Measurements from ENCODE around the gene CD81. TPM values are rescaled to one million over a fixed set of nuclear protein-coding genes. Genes with fewer than 3 reads are reported as not detected.
A peak's percentile ranks its signal among the peaks of the same experiment; 100 is the strongest.

The CD81 gene
- total RNA-seq, 5 donors from 2014 or later (not counting 1 experiment from before 2014, with no cell fraction given) = 124 to 213 (median 146) TPM

- no peak for ATAC-seq (replicated peaks in 1 of 4)
- H3K4me3 ChIP-seq (ENCODE audit: control insufficient read depth in 1 of 2, extremely low read depth in 1 of 2, low read length in 1 of 2) = no peak overlapping the region
- peaks cover 11 to 40% of the 10 kb centered on the region in 2 donors for H3K36me3 ChIP-seq (ENCODE audit: control insufficient read depth in 2 of 2, extremely low read depth in 1 of 2, insufficient read depth in 1 of 2, low read length in 1 of 2)
- WGBS (ENCODE audit: insufficient coverage) = 66% methylated on average over 8 of the region's 8 CpGs
- peak overlapping the region; percentile 12 for H3K27ac ChIP-seq (ENCODE audit: low read length)
- Mint-ChIP-seq H3K27me3 (no peaks in the 10 kb centered on the region), H3K4me3 (peak overlapping the region in 1 of 3 donors; percentile 33), H3K4me1 (peaks cover 31 to 42% (median 32%) of the 10 kb centered on the region in 3 donors), H3K27ac (peak overlapping the region in 1 of 2 donors; percentile 28), H3K36me3 (peaks cover under 1% of the 10 kb centered on the region), H3K9me3 (no peaks in the 10 kb centered on the region)
- H3K9me3 ChIP-seq = no peaks in the 10 kb centered on the region
- POLR2A ChIA-PET = interaction anchor here in 1 of 2 donors (0.6 kb wide), 1 partner anchor 9 kb away, joined by 6 read pairs; no protein-coding TSS in a partner anchor
- H3K4me1 ChIP-seq (ENCODE audit: control insufficient read depth in 1 of 2, extremely low read depth in 1 of 2, insufficient read depth in 2 of 2, low read length in 2 of 2) = peaks cover 11 to 93% of the 10 kb centered on the region in 2 experiments
- CTCF ChIA-PET = interaction anchor here in 1 of 2 donors (0.6 kb wide), 1 partner anchor 927 kb away, joined by 3 read pairs; no protein-coding TSS in a partner anchor
- no peaks in the 10 kb centered on the region for H3K27me3 ChIP-seq (replicated peaks in 1 of 2; ENCODE audit: control insufficient read depth in 2 of 2, extremely low read depth in 1 of 2, insufficient read depth in 2 of 2, low read length in 1 of 2)
- no peak for DNase-seq
Measured at GRCh38 chr11:2390725-2391151, 13.6 kb downstream of the CD81 start.

DNA sequence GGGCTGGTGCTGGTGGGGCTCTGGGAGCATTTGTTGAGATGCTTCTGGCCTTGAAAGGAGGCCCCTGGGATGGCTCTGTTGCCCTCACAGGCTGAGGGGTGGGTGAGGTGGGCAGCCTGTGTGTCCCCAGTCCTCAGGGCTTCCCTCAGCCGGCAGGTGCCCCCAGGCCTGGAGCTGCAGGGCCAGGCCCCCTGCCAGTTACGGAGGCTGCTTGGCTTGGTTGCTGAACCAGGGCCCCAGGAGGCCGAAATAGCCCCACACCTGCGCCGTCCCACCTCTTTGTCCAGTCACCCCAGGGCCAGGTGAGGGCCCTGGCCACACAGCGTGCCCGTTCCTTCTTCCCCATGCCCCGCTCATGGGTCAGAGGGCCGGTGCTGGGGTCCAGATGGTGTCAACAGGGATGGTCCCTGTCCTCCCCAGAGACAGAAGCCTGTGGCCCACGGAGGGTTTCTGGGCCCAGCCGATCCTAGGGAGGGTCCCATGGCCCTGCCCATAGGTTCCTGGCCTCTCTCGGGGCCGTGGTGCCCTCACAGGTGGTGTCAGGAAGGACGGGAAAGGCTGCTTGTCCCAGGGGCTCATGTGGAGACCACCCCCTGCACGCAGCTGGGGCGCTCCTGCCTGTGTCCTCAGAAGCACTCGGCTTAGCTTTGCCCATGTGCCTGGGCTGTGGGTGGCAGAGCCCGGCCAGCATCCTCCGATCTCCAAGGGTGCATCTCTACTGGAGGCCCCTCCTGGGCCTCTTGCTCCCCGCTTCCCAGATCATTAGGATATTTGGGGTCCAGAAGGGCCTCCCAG, 14.3 kb downstream of the CD81 start:
- no peaks in the 10 kb centered on the region for H3K27me3 Mint-ChIP-seq
- no peak overlapping the region for H3K4me3 Mint-ChIP-seq
- Histone ChIP-seq H3K36me3 (ENCODE audit: control insufficient read depth in 2 of 2, extremely low read depth in 1 of 2, insufficient read depth in 1 of 2, low read length in 1 of 2) (peaks cover 14 to 45% of the 10 kb centered on the region in 2 donors), H3K9me3 (no peaks in the 10 kb centered on the region), H3K4me3 (ENCODE audit: control insufficient read depth in 1 of 2, extremely low read depth in 1 of 2, low read length in 1 of 2) (no peak overlapping the region), H3K27me3 (replicated peaks in 1 of 2; ENCODE audit: control insufficient read depth in 2 of 2, extremely low read depth in 1 of 2, insufficient read depth in 2 of 2, low read length in 1 of 2) (no peaks in the 10 kb centered on the region), H3K4me1 (ENCODE audit: control insufficient read depth in 1 of 2, extremely low read depth in 1 of 2, insufficient read depth in 2 of 2, low read length in 2 of 2) (peaks cover 8 to 86% of the 10 kb centered on the region in 2 experiments), H3K27ac (ENCODE audit: low read length) (no peak overlapping the region)
- CTCF ChIA-PET = no interaction called here
- H3K4me1 Mint-ChIP-seq = peaks cover 25 to 36% (median 26%) of the 10 kb centered on the region in 3 donors
- no peak overlapping the region for H3K27ac Mint-ChIP-seq
- WGBS (ENCODE audit: insufficient coverage) = 99% methylated on average over 19 of the region's 20 CpGs
- no peaks in the 10 kb centered on the region for H3K36me3 Mint-ChIP-seq
- POLR2A ChIA-PET = no interaction called here
- no peak for DNase-seq
- no peak for ATAC-seq (replicated peaks in 1 of 4)
- H3K9me3 Mint-ChIP-seq = no peaks in the 10 kb centered on the region

- H3K4me1 Mint-ChIP-seq = peaks cover 18 to 27% (median 19%) of the 10 kb centered on the region in 3 donors
- ATAC-seq (replicated peaks in 1 of 4) = no peak
- CTCF ChIA-PET = no interaction called here
- H3K9me3 ChIP-seq = no peaks in the 10 kb centered on the region
- H3K27me3 ChIP-seq (replicated peaks in 1 of 2; ENCODE audit: control insufficient read depth in 2 of 2, extremely low read depth in 1 of 2, insufficient read depth in 2 of 2, low read length in 1 of 2) = no peaks in the 10 kb centered on the region
- DNase-seq = no peak
- H3K27ac Mint-ChIP-seq = no peak overlapping the region
- no peak overlapping the region for H3K27ac ChIP-seq (ENCODE audit: low read length)
- H3K9me3 Mint-ChIP-seq = no peaks in the 10 kb centered on the region
- H3K4me3 Mint-ChIP-seq = no peak overlapping the region
- peaks cover 6% of the 10 kb centered on the region for H3K36me3 Mint-ChIP-seq
- peaks cover 8 to 76% of the 10 kb centered on the region in 2 experiments for H3K4me1 ChIP-seq (ENCODE audit: control insufficient read depth in 1 of 2, extremely low read depth in 1 of 2, insufficient read depth in 2 of 2, low read length in 2 of 2)
- no peaks in the 10 kb centered on the region for H3K27me3 Mint-ChIP-seq
- H3K4me3 ChIP-seq (ENCODE audit: control insufficient read depth in 1 of 2, extremely low read depth in 1 of 2, low read length in 1 of 2) = no peak overlapping the region
- 93% methylated on average over 24 of the region's 26 CpGs for WGBS (ENCODE audit: insufficient coverage)
- H3K36me3 ChIP-seq (ENCODE audit: control insufficient read depth in 2 of 2, extremely low read depth in 1 of 2, insufficient read depth in 1 of 2, low read length in 1 of 2) = peaks cover 17 to 54% of the 10 kb centered on the region in 2 donors
- POLR2A ChIA-PET = no interaction called here
Measured at GRCh38 chr11:2392241-2392959, 15.3 kb downstream of the CD81 start.

DNA sequence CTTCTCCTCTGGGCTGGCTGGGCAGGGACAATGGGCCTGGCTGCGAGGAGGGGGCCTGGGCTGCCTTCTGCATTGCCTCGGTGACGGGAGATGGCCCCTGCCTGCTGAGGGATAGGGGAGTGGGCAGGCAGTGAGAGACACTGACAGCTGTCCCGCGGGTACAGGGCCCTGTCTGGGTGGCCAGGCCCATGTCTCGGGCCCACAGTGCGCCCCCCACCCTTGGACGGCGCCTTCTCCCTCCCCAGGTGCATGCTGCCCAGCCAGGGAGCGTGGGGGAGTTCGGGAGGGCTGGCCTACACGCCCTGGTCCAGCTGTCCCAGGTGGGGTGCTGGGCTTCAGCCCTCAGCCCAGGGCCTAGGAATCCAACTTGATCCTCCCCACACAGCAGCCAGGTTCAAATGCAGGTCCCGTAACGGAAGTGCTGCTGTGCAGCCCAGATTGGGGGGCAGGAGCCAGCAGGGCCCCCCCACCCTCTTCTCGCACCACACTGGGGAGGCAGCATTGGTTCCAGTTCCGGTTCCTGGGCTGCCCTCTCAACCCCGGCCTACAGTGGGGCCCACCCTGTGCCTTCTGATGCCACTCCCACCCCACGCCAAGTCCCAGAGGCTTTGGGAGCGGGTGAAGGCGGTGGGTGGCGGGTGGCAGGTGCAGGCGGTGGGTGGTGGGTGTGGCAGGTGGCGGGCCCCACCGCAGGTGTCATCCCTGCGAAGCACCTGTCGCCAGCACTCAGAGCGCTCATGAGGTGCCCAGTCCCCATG, 16.2 kb downstream of the CD81 start:
- Histone ChIP-seq H3K4me1 (ENCODE audit: control insufficient read depth in 1 of 2, extremely low read depth in 1 of 2, insufficient read depth in 2 of 2, low read length in 2 of 2) (peaks cover 6 to 67% of the 10 kb centered on the region in 2 experiments), H3K27me3 (replicated peaks in 1 of 2; ENCODE audit: control insufficient read depth in 2 of 2, extremely low read depth in 1 of 2, insufficient read depth in 2 of 2, low read length in 1 of 2) (no peaks in the 10 kb centered on the region), H3K4me3 (ENCODE audit: control insufficient read depth in 1 of 2, extremely low read depth in 1 of 2, low read length in 1 of 2) (no peak overlapping the region), H3K27ac (ENCODE audit: low read length) (no peak overlapping the region), H3K36me3 (ENCODE audit: control insufficient read depth in 2 of 2, extremely low read depth in 1 of 2, insufficient read depth in 1 of 2, low read length in 1 of 2) (peaks cover 17 to 54% of the 10 kb centered on the region in 2 donors), H3K9me3 (no peaks in the 10 kb centered on the region)
- Mint-ChIP-seq H3K27ac (peak overlapping the region in 1 of 2 donors; percentile 16), H3K36me3 (peaks cover 6% of the 10 kb centered on the region), H3K27me3 (no peaks in the 10 kb centered on the region), H3K4me3 (no peak overlapping the region), H3K4me1 (peaks cover 13 to 21% (median 19%) of the 10 kb centered on the region in 3 donors), H3K9me3 (no peaks in the 10 kb centered on the region)
- ATAC-seq (replicated peaks in 1 of 4) (no peak), DNase-seq (no peak)
- ChIA-PET POLR2A (no interaction called here), CTCF (no interaction called here)
- WGBS (ENCODE audit: insufficient coverage) = 95% methylated on average over 16 of the region's 27 CpGs

GRCh38 chr11:2393941-2394817, 17.1 kb downstream of the CD81 start:
- H3K9me3 ChIP-seq = no peaks in the 10 kb centered on the region
- ChIA-PET POLR2A (no interaction called here), CTCF (no interaction called here)
- Mint-ChIP-seq H3K4me1 (peaks cover 10 to 17% (median 17%) of the 10 kb centered on the region in 3 donors), H3K4me3 (no peak overlapping the region), H3K9me3 (no peaks in the 10 kb centered on the region), H3K27me3 (no peaks in the 10 kb centered on the region), H3K27ac (no peak overlapping the region), H3K36me3 (peaks cover 6% of the 10 kb centered on the region)
- peaks cover 2 to 63% of the 10 kb centered on the region in 2 experiments for H3K4me1 ChIP-seq (ENCODE audit: control insufficient read depth in 1 of 2, extremely low read depth in 1 of 2, insufficient read depth in 2 of 2, low read length in 2 of 2)
- ATAC-seq (replicated peaks in 1 of 4) (no peak), DNase-seq (no peak)
- 88% methylated on average over 24 of the region's 34 CpGs for WGBS (ENCODE audit: insufficient coverage)
- no peak overlapping the region for H3K27ac ChIP-seq (ENCODE audit: low read length)
- peaks cover 17 to 54% of the 10 kb centered on the region in 2 donors for H3K36me3 ChIP-seq (ENCODE audit: control insufficient read depth in 2 of 2, extremely low read depth in 1 of 2, insufficient read depth in 1 of 2, low read length in 1 of 2)
- no peaks in the 10 kb centered on the region for H3K27me3 ChIP-seq (replicated peaks in 1 of 2; ENCODE audit: control insufficient read depth in 2 of 2, extremely low read depth in 1 of 2, insufficient read depth in 2 of 2, low read length in 1 of 2)
- no peak overlapping the region for H3K4me3 ChIP-seq (ENCODE audit: control insufficient read depth in 1 of 2, extremely low read depth in 1 of 2, low read length in 1 of 2)
